Rectal smooth muscle tissue (tissue), 1 donor: Measurements from ENCODE around the gene PAFAH1B1.

ENCODE experiments used
- H3K27ac ChIP-seq: one replicate; pipeline ENCODE4 v1.7.0; 2013; ENCODE audit warnings: low read depth, low read length, inconsistent platforms
- H3K27me3 ChIP-seq: one replicate; pipeline ENCODE4 v1.7.0; 2013; ENCODE audit warnings: low read length; ENCODE audit not compliant: control insufficient read depth, insufficient read depth
- H3K36me3 ChIP-seq: one replicate; pipeline ENCODE4 v1.7.0; 2013; ENCODE audit warnings: low read length; ENCODE audit not compliant: control insufficient read depth, insufficient read depth
- H3K4me1 ChIP-seq: one replicate; pipeline ENCODE4 v1.7.0; 2013; ENCODE audit warnings: low read length; ENCODE audit not compliant: control insufficient read depth, insufficient read depth
- H3K4me3 ChIP-seq: one replicate; pipeline ENCODE4 v1.7.0; 2013; ENCODE audit warnings: low read length
- H3K9ac ChIP-seq: one replicate; pipeline ENCODE4 v1.7.0; 2013; ENCODE audit warnings: low read length

Gene PAFAH1B1

DNA sequence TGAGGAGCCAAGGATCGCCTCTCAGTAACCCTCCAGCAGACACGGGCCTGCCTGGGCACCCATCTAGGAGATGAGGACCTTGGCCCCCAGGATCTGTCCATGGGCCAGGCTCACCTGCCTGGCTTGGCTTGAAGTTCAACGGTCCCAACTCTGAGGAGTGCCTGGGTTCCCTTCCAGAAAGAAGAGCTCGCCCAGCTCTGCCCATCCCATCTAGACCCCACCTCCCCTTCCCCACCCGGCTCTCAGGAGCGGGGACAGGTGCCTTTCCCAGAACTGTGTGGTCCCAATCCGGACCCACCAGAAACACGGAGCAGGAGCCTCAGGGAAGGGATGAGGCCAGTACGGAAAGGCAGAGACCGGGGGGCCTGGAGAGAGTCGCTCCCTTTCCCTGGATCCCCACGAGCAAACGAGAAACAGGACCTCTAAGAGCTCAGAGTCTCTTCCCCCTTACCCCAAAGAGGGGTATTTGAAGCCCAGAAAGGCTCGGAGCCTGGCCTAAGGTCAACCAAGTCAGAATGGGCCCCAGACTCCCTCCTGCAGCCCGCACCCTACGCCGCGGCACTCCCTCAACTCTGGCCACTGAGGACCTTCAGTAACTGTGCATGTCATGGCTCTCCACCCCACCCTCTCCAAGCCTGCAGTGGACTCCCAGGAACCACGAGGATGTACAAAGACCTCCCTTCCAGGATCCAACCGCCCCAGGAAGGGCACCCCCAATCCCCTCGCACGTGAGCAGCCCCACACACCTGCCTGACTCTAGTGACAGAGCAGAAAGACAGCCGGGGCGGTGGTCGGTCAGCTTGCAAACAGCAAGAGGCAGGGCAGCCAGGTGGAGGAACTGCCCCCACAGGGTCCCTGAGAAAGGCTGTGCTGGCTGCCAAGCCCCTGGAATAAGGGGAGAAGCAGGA is 112.7 kb downstream of the PAFAH1B1 start:
- no peak overlapping the region for H3K27ac ChIP-seq
- no peak overlapping the region for H3K4me3 ChIP-seq
- peaks cover 23% of the 10 kb centered on the region for H3K4me1 ChIP-seq
- peaks cover 15% of the 10 kb centered on the region for H3K36me3 ChIP-seq
- no peak overlapping the region for H3K9ac ChIP-seq
- H3K27me3 ChIP-seq, result no peaks in the 10 kb centered on the region

DNA sequence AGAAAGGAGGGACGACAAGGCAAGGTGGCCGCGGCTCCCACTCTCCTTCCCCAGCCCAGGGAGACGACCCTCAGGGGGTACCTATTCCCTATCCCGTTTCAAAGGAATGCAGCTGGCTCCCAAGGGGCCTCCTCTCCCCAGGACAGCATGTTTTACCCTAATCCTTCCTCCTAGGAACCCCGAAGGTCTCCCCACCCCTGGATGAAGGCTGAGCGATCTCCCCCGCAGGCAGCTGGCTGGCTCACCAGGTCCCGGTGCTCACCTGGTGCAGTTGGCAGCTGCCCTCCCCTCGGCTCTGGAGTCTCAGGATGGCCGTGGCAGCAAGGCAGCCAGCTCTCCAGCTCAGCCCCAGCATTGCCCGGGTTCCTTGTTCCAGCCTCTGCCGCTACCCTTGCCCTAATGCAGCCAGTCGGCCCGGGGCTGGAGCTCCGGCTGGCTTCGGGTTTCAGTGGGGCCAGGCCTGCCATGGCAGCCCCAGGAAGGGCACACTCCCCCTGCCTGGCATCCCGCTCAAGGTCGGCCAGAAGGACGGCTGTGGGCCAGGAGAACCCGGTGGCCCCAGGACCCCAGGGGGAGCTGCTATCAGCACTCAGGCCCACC is 113.6 kb downstream of the PAFAH1B1 start:
- no peak overlapping the region for H3K4me3 ChIP-seq
- H3K27me3 ChIP-seq, result no peaks in the 10 kb centered on the region
- peaks cover 23% of the 10 kb centered on the region for H3K4me1 ChIP-seq
- H3K36me3 ChIP-seq, result peaks cover 8% of the 10 kb centered on the region
- no peak overlapping the region for H3K9ac ChIP-seq
- no peak overlapping the region for H3K27ac ChIP-seq

DNA sequence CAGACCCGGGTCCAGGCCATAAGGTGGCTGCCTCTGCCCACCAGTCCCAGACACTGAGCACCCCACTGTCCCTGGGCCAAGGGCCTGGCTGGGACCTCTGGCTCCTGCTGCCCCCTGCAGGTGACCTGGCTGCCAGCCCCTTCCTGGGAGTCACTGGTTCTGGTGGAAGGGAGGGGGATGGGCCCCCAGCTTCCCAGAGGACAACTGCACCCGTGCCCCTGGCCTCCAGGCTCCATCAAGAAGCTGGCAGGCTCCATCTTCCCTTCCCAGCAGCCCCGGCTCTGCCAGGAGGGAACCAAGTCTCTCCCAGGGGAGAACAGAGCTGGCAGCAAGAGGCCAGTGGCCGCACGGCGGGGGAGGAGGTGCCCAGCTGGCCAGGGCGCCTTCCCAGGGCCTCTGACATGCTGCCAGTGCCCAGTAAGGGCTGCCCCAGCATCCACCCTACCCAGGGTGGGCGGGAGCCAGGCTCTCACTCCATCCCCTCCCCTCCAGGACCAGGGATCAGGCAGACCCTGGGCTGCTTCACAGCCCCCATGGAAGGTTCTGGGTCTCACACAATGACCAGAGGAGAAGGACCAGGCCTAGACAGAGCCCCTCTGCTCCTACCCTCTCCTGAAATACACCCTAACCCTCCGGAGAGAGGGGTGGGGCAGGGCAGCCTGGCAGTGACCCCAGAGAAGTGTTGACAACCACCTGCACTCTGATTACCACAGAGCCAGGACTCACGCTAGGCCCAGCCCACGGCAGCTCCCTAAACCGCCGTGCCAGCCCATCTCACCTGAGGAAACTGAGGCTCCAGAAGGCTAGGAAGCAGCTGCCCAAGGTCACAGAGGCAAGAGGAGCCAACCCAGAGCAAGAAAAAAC is 114.5 kb downstream of the PAFAH1B1 start:
- Histone ChIP-seq H3K27me3 (no peaks in the 10 kb centered on the region), H3K27ac (no peak overlapping the region), H3K4me1 (peaks cover 23% of the 10 kb centered on the region), H3K36me3 (peaks cover 3% of the 10 kb centered on the region), H3K4me3 (no peak overlapping the region), H3K9ac (no peak overlapping the region)

DNA sequence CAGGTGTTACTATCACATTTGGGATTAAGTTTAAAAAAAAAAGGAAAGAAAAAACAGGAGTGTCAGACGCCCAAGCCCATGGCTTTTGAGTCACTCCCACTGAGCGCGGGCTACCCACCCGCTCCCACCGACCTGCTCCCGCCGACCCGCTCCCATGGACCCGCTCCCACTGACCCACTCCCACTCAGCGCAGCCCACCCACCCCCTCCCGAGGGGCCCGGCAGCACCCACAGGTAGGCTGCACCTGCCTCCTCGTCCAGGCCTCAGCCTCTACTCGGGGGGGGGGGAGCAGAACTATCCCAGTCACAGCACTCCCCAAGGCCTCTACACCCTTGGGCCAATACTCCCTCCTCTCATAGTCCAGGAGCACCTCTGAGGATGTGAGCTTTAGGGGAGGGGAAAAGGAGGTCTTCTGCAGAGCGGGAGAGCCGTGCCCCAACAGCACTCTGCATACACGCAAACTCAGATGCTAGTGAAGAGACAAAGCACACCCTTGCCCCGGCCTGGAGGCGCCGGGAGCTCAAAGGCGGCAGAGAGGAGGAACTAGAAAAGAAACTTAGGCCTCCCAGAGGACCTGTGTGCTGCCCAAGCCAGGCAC is 115.2 kb downstream of the PAFAH1B1 start:
- H3K27ac ChIP-seq, result no peak overlapping the region

DNA sequence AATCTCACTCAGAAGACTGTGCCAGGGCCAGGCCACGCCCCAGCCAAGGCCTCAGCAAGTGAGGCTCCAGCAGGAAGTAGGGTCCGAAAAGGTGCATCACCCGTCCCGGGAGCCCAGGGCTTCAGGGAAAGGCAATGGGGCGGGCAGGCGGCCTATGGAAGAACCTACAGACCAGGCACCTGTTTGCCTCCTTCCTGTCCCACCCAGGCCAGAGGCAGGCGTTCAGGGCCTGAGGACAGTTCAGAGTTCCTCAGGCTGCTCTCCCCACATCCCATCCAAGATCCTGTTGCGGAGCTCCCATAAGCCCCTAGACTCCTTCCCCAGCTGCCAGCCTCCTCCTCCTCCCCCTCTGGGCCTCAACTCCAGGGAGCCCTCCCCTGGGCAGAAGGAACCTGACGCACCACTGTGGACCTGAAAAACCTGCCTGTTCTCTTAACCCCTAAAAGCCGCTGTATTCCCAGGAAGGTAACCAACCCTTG is 115.8 kb downstream of the PAFAH1B1 start:
- H3K9ac ChIP-seq, result no peak overlapping the region
- no peaks in the 10 kb centered on the region for H3K36me3 ChIP-seq
- peak overlapping the region; percentile 94 for H3K4me3 ChIP-seq
- peak overlapping the region; percentile 12 for H3K27ac ChIP-seq
- peaks cover 27% of the 10 kb centered on the region for H3K4me1 ChIP-seq
- H3K27me3 ChIP-seq, result no peaks in the 10 kb centered on the region

More for the DNA sequence above, 115.2 kb downstream of the PAFAH1B1 start:
- H3K9ac ChIP-seq, result no peak overlapping the region
- H3K4me3 ChIP-seq, result peak overlapping the region; percentile 94
- H3K36me3 ChIP-seq, result no peaks in the 10 kb centered on the region
- no peaks in the 10 kb centered on the region for H3K27me3 ChIP-seq
- peaks cover 25% of the 10 kb centered on the region for H3K4me1 ChIP-seq

DNA sequence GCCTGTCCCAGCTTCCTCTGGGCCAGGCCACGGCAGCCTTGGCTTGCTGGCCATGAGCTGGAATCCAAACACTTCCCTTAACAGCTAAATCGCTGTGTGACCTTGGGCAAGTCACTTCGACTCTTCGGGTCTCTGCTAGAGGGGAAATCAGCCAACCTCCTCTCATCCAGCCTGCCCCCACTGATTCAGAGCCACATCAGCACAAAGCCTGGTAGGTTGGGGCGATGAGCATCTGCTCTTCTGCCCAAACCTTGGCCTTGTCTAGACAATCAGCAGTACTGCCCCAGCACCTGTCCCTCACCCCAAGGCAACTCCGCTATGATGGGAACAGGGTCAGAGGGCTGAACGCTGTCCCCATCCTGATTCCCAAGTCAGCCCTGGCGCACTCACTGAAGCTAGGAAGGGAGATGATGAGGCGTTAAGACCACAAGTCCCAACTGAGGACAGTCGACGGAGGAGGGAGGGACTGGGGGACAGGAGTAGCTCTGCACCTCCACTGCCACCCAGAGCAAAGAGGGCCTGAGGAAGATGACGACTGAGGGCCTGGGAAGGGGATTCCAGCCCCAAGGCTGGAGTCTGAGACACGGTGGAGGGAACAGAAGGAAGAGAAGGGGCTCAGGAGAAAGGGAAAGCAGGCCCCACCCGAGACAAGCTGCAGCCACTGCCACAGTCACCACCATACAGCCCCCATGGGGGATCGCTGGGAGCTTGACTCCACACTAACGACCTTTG is 116.8 kb downstream of the PAFAH1B1 start:
- Histone ChIP-seq H3K4me1 (peaks cover 27% of the 10 kb centered on the region), H3K36me3 (no peaks in the 10 kb centered on the region), H3K27me3 (no peaks in the 10 kb centered on the region), H3K4me3 (peak overlapping the region; percentile 94), H3K9ac (peak overlapping the region; percentile 47), H3K27ac (peak overlapping the region; percentile 40)

DNA sequence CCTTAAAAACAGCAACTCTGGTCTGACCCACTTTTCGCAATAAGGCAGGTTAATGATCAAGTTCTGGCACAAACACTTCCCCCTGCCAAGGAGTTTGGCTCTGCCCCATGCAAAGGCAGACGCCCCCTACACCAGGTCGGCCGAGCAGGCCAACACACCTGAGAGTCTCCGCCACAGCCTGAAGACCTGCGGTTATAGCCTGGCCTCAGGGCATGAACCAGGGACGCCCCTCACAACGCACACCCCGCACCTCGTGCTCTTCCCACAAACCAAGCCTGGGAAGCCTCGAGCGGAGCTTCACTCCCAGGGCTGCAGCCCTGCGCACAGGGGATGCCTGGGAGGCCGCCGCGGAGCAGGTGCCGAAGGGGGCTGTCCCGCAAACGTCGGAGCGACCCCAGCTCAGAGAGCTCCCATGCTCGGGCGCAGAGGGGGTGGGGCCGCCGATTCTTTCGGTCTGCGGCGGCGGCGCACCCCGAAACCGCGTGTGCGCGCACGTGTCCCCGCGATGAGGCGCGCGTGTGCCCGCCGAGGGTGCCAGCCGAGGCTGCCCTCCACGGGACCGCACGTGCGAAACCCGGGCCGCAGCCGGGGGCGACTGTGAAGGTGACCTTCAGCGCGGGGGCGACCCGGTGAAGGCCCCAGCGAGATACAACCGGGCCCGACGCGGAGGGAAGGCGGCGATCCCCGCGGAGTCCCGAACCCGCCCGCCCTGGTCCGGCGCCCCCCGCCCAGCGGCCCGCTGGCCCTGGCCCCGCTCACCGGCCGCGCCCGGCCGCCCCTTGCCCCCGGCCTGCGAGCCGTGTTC is 117.6 kb downstream of the PAFAH1B1 start:
- H3K9ac ChIP-seq, result peak overlapping the region; percentile 7
- peak overlapping the region; percentile 78 for H3K27ac ChIP-seq
- peaks cover 27% of the 10 kb centered on the region for H3K4me1 ChIP-seq
- peak overlapping the region; percentile 94 for H3K4me3 ChIP-seq
- no peaks in the 10 kb centered on the region for H3K27me3 ChIP-seq
- H3K36me3 ChIP-seq, result no peaks in the 10 kb centered on the region

DNA sequence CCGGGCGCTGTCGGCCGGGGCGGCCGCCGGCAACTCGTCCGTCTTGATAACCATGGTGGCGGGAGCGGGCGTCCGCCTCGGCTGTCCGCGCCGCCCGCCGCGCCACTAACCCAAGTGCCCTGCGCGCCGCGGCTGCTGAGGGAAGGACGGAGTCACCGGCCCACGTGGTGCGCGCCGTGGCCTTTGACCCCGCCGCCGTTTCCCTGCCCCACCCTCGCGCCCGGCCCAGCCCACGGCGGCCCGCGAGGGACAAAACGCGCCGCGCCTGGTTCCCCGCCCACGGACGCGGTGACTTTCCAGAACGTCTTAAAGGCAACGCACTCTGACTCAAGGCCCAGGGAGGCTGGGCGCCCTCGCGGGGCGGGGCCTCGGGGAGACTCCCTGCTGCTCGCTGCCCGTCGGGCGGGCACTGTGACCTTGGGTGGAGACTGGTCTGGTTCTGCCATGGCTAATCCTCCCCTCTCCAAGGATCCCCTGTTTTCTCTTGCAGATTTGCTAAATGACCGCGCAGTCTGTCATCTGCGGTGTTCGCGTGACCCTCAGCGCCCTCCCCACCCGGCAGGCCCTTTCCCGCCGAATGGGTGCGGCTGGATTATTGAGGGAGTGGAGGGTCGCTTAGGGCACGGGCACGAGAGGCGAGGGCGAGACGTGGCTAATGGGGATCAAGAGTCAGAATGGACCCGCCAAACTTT is 118.3 kb downstream of the PAFAH1B1 start, which contains the start of gene CLUH:
CLUH (minus strand) TSS at position 157 of the 692 bp plus-strand sequence; CDS start at position 54, 103 bp downstream.
- Histone ChIP-seq H3K27ac (peak within 1 kb of the TSS; percentile 78), H3K36me3 (no peaks in the 10 kb centered on the region), H3K4me1 (peaks cover 25% of the 10 kb centered on the region)

DNA sequence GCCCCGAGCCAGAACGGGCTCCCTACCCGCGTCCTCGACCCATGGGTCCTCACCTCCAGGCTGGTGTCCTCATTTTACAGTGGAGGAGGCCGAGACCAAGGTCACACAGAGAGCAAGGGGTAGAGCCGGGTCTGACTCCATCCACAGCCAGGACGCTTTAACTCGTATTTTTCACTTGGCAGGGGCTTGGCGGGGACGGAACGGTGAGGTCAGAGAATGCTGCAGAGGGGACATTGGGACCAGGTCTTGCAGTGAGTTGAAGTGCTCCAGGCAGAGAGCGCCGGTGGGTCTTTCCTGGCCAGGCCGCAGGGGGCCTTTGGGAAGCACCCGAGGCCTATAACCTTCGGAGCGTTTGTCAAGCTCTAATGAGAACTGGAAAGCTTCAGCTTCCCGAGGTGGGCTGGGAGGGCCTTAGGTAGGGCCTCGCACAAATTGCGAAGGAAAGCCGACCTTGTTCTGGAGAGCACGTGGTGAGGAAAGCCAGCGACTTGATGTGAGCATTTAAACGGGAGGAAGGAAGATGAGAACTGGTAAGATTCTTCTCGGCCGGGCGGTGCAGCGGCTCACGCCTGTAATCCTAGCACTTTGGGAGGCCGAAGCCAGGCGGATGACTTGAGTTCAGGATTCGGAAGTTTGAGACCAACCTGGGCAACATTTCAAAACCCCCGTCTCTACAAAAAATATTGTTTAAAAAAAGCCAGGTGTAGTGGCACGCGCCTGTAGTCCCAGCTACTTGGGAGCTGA is 119.0 kb downstream of the PAFAH1B1 start:
- Histone ChIP-seq H3K9ac (peak overlapping the region; percentile 63), H3K4me1 (peaks cover 23% of the 10 kb centered on the region), H3K27me3 (no peaks in the 10 kb centered on the region), H3K36me3 (no peaks in the 10 kb centered on the region), H3K4me3 (peak overlapping the region; percentile 67), H3K27ac (peak overlapping the region; percentile 78)

More for the DNA sequence above, 118.3 kb downstream of the PAFAH1B1 start, which contains the start of gene CLUH:
- H3K4me3 ChIP-seq, result peak within 1 kb of the TSS; percentile 94
- H3K27me3 ChIP-seq, result no peaks in the 10 kb centered on the region
- peak within 1 kb of the TSS; percentile 63 for H3K9ac ChIP-seq

DNA sequence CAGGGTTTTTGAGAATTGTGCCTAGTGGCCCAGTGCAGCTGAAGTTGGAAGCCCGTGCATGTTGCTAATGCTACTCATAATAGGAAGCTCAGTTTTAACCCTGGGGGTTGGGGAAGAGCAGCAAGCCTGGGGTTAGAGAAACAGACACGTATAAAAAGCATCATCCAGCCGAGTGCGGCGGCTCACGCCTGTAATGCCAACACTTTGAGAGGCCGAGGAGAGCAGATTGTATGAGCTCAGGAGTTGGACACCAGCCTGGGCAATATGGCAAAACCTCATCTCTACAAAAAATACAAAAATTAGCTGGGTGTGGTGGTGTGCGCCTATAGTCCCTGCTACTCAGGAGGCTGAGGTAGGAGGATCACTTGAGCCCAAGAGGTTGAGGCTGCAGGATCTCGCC is 120.4 kb downstream of the PAFAH1B1 start:
- H3K27me3 ChIP-seq, result no peaks in the 10 kb centered on the region
- H3K4me1 ChIP-seq, result peaks cover 21% of the 10 kb centered on the region
- H3K9ac ChIP-seq, result no peak overlapping the region
- no peaks in the 10 kb centered on the region for H3K36me3 ChIP-seq
- no peak overlapping the region for H3K4me3 ChIP-seq
- H3K27ac ChIP-seq, result no peak overlapping the region
